GM21723 (cell line): ENCODE results near the gene STRIP1.

Experiments used
- ATAC-seq: cut with Tn5 transposase; IDR thresholded peaks from one replicate; pipeline ENCODE4 v1.9.1; 2021; ENCODE audit warnings: mild to moderate bottlenecking, moderate library complexity; ENCODE audit not compliant: unreplicated experiment

The STRIP1 gene

GRCh38 chr1:110089561-110090275 is 55.3 kb downstream of the STRIP1 start:
- ATAC-seq: no peak

- ATAC-seq: no peak
These were observed 57.0 kb downstream of the STRIP1 start for GRCh38 chr1:110091381-110091780.

- ATAC-seq: no peak
These were observed 57.4 kb downstream of the STRIP1 start for GRCh38 chr1:110091791-110092190.

- ATAC-seq: no peak
These were observed 58.6 kb downstream of the STRIP1 start for GRCh38 chr1:110092991-110093390.

- ATAC-seq: no peak
These were observed 60.7 kb downstream of the STRIP1 start for GRCh38 chr1:110094931-110095654.

GRCh38 chr1:110097507-110098221 is 63.2 kb downstream of the STRIP1 start:
- no peak for ATAC-seq

GRCh38 chr1:110098222-110099026 is 64.0 kb downstream of the STRIP1 start:
- no peak for ATAC-seq

- ATAC-seq: no peak
These were observed 65.9 kb downstream of the STRIP1 start for GRCh38 chr1:110100335-110100734.

GRCh38 chr1:110102081-110102480 is 67.7 kb downstream of the STRIP1 start:
- no peak for ATAC-seq
